Stimulated activated CD4-positive, alpha-beta T cell treated with anti-CD3 and anti-CD28 coated beads, Interleukin-2, amount 100 ng/mL, for 4 hours (primary cell): ENCODE data around the gene P2RY12.

Experiments used
- DNase-seq: peaks from one replicate; pipeline ENCODE4 v3.0.0-alpha.2; 2020; ENCODE audit warnings: low read depth

The P2RY12 gene

GRCh38 chr3:151384741-151385174, at the start of gene P2RY12:
P2RY12 (minus strand) TSS chr3:151384753; CDS start chr3:151338845, 45,908 bp downstream.
- DNase-seq: no peak

DNA sequence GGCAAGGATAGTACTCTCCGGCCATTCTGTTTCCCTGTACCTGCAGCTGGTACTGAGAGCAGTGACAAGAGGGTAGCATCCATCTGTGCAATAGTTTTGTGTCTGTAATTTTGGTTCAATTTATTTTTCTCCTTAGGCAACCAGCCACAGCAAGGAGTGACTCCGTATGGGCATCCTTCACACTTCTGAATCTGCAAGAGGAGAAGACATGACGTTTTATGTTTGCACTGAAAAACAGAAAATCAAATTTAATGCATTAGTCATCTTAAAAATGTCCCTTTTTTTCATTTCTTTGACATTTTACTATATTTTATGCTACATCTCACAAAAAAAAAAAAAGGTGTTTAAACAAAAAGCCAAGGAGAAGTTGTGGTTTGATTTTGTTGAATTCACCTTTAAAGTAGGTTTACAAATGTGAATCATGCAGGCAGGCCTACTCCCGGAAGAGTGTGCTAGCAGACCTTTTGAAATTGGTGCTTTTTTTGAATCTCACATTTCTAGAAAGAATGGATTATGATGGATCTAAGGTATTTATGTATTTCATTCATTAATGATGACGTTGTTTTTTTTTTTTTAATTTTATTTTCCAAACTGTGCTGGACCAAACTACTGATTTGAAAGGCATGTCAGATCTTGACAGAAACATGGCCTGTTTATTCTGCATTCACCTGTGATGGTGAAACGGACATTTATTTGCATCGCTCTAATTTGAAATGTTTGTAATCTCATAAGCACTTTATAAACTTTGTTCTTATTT, 48.2 kb upstream of the P2RY12 start:
- DNase-seq: no peak

- no peak for DNase-seq
Observed at GRCh38 chr3:151431940-151432339, 47.4 kb upstream of the P2RY12 start.

DNA sequence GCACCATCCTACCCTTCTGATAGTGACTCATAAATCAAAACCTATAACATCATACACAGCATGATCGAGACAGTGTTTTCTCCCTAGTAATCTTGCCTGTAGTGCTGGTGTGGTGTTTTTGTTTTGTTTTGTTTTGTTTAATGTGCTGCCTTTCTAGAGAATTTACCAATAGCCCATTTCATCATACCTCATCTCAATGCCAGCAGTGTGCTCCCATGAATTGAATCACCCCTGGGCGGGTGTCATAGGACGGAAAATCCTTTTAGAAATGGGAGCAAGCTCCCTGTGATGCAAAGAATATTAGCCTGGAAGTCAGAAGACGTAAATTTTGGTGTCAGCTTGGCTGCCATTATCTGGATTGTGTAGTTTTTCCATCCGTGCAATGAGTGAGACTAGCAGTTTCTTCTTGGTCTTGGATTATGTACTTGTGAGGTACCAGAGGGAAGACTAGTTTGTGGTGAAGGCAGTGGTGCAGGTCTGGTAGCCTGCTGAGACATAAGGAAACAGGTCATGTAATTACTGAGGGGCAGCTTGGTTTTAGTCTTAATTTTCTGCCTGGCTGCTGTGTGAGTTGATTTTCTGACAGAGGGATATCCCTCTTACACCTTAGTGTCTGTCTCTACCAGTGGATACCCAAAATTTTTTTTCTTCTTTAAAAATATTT, 46.4 kb upstream of the P2RY12 start:
- DNase-seq: no peak

GRCh38 chr3:151428386-151428785, 43.8 kb upstream of the P2RY12 start:
- DNase-seq: no peak

DNA sequence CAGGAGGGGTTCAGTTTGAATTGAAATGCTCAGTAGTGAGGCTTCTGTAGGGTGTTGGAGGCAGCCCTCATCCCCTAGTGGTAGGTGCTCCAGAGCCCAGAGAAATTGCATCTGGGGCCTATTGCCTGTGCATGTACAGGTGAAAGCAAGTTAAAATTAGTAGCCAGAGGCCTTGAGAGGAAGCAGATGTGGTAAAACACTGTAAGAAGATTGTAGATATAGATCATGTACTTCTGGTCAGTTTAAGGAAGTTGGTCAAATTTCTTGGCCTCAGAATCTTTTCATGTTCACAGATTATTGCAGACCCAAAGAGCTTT, 41.7 kb upstream of the P2RY12 start:
- DNase-seq: no peak

DNA sequence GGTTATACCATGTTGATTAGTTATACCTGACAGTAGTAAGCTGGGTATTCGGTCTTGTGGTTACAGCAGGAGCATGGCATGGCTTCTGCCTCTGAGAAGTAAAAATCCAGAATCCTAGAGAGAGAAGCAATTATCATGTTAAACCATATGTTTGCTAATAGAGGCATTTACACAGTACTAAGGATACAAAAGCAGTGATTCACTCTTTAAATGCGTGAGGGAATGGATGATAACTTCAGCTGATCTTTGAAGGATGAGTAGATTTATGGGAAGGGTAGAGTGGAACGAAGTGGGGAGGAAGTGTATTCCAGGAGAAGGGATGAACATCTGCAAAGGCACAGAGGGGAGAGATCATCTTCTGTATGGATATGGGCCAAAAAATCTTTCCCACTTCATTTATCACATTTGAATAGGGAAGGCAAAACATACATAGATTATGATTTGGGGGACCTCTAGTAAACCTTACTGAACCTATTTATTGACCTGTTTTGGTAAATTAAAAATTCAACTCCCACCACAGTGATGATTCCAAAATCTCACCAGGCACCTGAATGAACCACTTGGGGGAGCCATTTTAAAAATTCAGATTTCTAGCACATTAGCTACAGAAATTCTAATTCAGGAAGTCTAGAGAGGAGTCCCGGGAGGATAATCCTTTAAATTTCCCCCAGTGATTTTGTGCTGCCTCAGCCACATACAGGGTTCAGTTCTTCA, 41.2 kb upstream of the P2RY12 start:
- DNase-seq: no peak

GRCh38 chr3:151423091-151423490, 38.5 kb upstream of the P2RY12 start:
- DNase-seq: no peak

DNA sequence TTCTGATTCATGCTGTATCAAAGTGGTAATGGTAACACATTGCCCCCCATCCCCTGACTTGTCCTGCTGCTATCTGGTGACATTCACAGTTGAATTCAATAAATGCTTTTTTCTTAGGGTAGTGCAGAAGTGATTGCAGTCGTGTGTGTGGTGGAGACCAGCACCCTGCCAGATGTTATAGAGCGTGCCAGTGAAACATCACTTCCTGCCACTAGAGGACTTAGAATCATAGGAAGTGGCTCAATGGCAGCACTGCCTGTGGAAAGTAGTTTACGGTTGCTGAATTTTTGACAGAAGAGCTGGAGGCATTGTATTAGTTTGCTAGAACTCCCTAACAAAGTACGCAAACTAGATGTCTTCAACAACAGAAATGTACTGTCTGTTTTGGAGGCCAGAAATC, 37.4 kb upstream of the P2RY12 start:
- no peak for DNase-seq

- no peak for DNase-seq
Observed at GRCh38 chr3:151419806-151420205, 35.3 kb upstream of the P2RY12 start.

DNA sequence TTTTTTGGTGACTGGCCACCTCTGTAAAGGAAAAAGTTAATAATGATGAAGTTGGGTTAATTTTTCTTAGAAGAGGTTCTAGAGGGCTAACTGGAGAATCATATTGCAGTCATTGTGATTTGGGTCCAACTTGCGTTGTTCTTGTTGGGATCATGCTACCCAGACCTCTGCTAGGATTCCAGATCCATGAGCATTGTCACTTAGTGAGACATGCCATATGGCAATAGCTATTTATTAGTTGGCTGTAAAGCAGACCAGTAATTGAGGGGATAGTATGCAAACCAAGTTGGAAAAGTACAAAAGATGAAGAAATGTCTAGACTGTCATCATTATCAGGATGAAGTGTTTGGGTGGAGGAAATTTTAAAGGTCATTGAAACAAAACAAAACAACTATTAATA, 30.7 kb upstream of the P2RY12 start:
- DNase-seq: no peak

GRCh38 chr3:151412989-151413388, 28.4 kb upstream of the P2RY12 start:
- DNase-seq: no peak

DNA sequence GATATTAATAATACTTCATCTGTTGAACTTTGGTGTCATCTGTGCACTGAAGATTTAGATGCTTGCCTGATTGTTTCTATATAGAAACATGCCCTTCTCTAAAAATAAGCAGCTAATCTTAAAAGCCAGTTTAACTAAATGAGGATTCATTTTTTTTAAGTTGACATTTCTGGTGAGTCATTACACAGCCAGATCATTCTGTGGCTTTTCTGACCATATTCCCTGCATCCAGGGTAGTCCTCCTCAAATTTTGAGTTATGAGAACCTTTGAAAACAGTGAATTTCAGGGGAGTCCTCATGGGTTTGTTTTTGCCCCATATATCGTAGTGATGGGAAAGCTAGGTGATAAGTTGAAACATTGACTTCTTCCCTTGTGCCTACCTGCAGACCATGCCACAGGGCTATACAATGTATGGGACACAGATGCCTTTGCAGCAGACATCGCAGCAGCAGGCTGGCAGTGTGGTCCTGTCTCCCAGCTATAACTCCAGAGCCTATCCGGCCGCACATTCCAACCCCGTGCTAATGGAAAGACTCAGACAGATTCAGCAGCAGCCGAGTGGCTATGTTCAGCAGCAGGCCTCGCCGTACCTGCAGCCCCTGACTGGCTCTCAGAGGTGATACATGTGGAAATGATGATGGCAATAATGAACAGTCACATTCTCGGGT, 26.5 kb upstream of the P2RY12 start:
- DNase-seq: no peak

DNA sequence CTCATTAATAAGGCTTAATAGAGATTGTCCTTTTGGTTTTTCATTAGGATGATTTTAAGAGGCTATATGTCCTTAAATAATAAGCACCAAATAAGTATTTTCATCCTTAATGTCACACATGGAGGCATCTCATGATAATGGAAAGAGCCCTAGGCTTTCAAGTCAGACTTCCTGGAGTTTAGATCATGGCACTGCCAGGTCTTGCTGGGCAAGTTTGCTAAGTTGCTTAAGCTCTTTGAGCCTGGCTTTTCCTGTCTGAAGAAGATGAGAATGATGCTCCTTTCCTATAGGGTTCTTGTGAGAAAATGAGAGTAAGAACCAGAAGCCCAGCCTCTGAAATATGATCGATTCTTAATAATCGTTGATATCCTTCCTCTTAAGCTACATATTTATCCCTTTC, 23.4 kb upstream of the P2RY12 start:
- no peak for DNase-seq

DNA sequence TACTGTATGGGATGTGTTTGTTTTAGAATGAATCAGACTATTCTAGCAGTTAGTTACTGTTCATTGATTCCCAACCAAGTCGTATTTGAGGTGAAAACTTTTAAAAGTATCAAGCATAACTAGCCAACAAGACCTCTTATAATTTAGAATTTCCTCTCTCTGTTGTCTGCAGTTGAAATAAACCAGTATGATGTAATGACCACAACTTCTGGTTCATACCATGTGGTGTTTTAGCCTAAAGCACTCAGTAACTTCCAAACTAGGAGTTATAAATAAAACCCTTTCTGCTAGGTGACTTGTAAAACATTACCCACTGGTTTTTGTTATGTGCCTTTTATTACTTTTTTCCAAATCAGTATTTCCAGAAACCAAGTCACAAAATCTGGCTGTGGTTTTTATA, 19.8 kb upstream of the P2RY12 start:
- DNase-seq: no peak

- DNase-seq: no peak
Observed at GRCh38 chr3:151403246-151403645, 18.7 kb upstream of the P2RY12 start.

- no peak for DNase-seq
Observed at GRCh38 chr3:151402349-151402748, 17.8 kb upstream of the P2RY12 start.

DNA sequence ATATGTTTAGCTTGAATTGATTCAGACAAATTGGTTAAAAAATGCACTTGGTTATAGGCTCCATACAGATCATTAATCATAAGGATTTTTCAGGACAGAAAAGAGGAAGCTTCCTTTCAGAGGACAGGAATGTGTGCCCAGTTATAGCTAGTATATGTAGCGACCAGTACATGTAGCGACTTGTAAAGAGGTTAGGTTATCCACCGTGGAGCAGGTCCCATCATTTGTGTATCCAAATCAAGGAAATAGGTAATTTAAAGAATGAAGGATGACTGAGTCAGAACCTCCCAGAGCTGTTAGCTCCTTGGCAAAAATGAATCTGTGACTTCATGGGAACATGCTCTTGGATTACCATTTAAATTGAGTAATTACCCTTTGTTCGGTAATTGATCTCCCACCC, 15.8 kb upstream of the P2RY12 start:
- DNase-seq: no peak

DNA sequence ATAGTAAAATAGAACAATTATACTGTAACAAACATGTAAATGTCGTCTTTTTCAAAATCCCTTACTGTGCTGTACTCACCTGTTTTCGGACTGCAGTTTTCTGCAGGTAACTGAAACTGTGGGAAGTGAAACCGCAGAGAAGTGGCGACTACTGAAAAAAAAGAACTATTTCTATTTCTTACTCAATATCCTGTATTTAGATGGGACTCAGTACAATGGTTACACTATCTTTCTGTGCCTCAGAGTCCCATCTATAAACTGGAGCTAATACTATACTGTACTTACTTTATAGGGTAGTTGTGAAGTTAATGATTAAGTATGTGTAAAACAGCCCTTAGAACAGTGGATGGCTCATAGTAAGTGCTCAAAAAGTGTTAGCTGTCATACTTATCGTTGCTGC, 14.3 kb upstream of the P2RY12 start:
- no peak for DNase-seq

- no peak for DNase-seq
Observed at GRCh38 chr3:151395806-151396205, 11.3 kb upstream of the P2RY12 start.

- DNase-seq: no peak
Observed at GRCh38 chr3:151394611-151395010, 10.1 kb upstream of the P2RY12 start.

DNA sequence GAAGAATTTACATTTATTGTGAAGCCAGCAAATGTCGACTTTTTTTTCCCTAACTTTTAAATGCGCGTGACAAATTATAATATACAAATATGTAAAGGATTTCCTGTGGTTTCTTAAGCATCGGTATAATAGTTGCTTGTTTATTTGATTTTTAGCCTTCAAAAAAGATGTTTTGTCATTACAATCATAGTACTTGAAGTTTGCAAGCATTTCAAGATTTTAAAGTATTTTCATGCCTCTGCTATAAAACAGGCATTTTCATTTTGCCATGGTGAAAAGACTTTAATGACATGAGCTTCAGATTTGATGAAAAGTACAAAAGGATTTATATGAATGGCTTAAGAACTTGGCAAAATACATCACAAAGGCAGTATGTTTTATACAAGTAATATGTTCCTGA, 9.4 kb upstream of the P2RY12 start:
- DNase-seq: no peak
